Ascending aorta (tissue), 2 donors: Measurements from ENCODE around the gene ULK4. TPM values are rescaled to one million over a fixed set of nuclear protein-coding genes. Genes with fewer than 3 reads are reported as not detected.

Experiments used
- DNase-seq, 2 donors: peaks; one replicate each; pipeline ENCODE4 v3.0.0-alpha.2; 2019; ENCODE audit warnings: low spot score in 2 of 2
- H3K27ac ChIP-seq, 2 donors: fragments of 200-600 bp; sonication (generic); one replicate each; pipeline ENCODE4 v1.5.1; 2016 to 2017; ENCODE audit warnings: mild to moderate bottlenecking in 1 of 2
- H3K27me3 ChIP-seq: fragments of 200-600 bp; sonication (generic); one replicate; pipeline ENCODE4 v1.5.1; 2017
- H3K36me3 ChIP-seq, 2 donors: fragments of 200-600 bp; sonication (generic); one replicate each; pipeline ENCODE4 v1.5.1; 2016
- H3K4me1 ChIP-seq, 2 donors: fragments of 200-600 bp; sonication (generic); one replicate each; pipeline ENCODE4 v1.5.1; 2016 to 2017; ENCODE audit warnings: mild to moderate bottlenecking in 1 of 2
- H3K4me3 ChIP-seq, 2 donors: fragments of 200-600 bp; sonication (generic); one replicate each; pipeline ENCODE4 v1.5.1; 2016 to 2017; ENCODE audit warnings: mild to moderate bottlenecking in 1 of 2
- H3K9me3 ChIP-seq, 2 donors: fragments of 200-600 bp; sonication (generic); one replicate each; pipeline ENCODE4 v1.5.1; 2016
- CTCF ChIP-seq, 3 experiments: fragments of 200-600 bp in 2 of 3; fragments of 450-650 bp in 1 of 3; sonication (generic) in 2 of 3; IDR thresholded peaks; one replicate each; pipeline ENCODE4 v1.5.1; 2016 to 2019; ENCODE audit warnings: antibody characterized with exemption in 3 of 3, mild to moderate bottlenecking in 1 of 3, moderate library complexity in 1 of 3
- intact Hi-C: fragments of 100-400 bp; cut with DNase I; formaldehyde crosslinking; loops from one replicate; pipeline ENCODE4 v1.15.1; 2023
- total RNA-seq: library from RNA; depleted of rRNA; stranded (reverse); fragments of >200 nt; gene quantifications from one replicate; pipeline ENCODE4 v1.1.0, GENCODE V29; 2016

Gene ULK4
- total RNA-seq, 1 donor from 2014 or later, result 4.2 TPM

GRCh38 chr3:41339758-41340157 is 622.1 kb downstream of the ULK4 start:
- H3K27me3 ChIP-seq, result no peaks in the 10 kb centered on the region
- H3K36me3 ChIP-seq, result no peaks in the 10 kb centered on the region
- H3K9me3 ChIP-seq, result peaks cover 0 to 6% of the 10 kb centered on the region in 2 donors
- no peak for DNase-seq
- no peak overlapping the region for H3K27ac ChIP-seq
- intact Hi-C loops, result no loop called here
- TF ChIP-seq CTCF (IDR thresholded peaks at IDR 0.05), result no peak
- no peaks in the 10 kb centered on the region for H3K4me1 ChIP-seq
- H3K4me3 ChIP-seq, result no peak overlapping the region

- Histone ChIP-seq H3K27me3 (no peaks in the 10 kb centered on the region), H3K4me1 (no peaks in the 10 kb centered on the region), H3K9me3 (no peaks in the 10 kb centered on the region), H3K36me3 (no peaks in the 10 kb centered on the region), H3K4me3 (no peak overlapping the region), H3K27ac (no peak overlapping the region)
- DNase-seq, result no peak
- TF ChIP-seq CTCF (IDR thresholded peaks at IDR 0.05), result no peak
- intact Hi-C loops, result no loop called here
Observed at GRCh38 chr3:41338276-41338675, 623.6 kb downstream of the ULK4 start.

DNA sequence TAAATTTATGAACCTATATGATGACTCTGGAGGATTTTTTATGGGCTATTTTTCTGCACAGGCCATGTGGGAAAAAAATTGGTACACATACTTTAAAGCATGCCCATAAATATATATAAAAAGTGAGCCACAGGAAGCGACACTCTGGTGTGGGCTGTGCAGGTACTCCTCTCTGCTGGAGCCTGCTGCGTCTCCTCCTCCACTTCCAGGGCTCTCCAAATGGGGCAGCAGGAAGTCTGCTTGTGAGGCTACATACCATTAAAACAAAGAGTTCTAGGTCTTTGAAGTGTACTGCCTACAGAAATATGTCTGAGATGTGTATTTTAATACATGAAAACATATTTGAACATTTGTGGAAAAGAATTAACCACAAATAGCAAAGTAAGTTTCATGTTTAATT is 627.5 kb downstream of the ULK4 start:
- Histone ChIP-seq H3K27me3 (no peaks in the 10 kb centered on the region), H3K36me3 (no peaks in the 10 kb centered on the region), H3K4me1 (no peaks in the 10 kb centered on the region), H3K9me3 (no peaks in the 10 kb centered on the region), H3K27ac (no peak overlapping the region), H3K4me3 (no peak overlapping the region)
- intact Hi-C loops, result no loop called here
- no peak for DNase-seq
- TF ChIP-seq CTCF (IDR thresholded peaks at IDR 0.05), result no peak

DNA sequence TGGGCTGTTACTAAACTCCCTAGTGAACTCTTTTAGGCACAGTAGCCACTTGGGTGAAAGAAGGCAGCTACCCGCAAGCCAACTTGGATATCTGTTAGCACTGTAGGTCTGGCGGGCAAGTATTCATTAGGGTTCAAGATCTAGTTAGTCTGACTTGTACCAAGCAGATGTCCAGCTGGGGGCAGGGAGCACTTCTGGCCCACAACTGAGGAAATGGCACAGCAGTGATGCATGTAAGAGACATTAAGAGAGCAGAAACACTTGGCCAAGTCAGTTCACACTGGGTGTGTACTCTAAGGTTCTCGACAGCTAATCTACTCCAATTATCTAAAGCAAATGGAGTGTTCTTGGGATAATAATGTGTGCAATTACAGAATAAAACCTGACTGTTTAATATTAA is 630.9 kb downstream of the ULK4 start:
- no peak overlapping the region for H3K27ac ChIP-seq
- no peaks in the 10 kb centered on the region for H3K4me1 ChIP-seq
- no peaks in the 10 kb centered on the region for H3K27me3 ChIP-seq
- H3K9me3 ChIP-seq, result no peaks in the 10 kb centered on the region
- H3K4me3 ChIP-seq, result no peak overlapping the region
- H3K36me3 ChIP-seq, result no peaks in the 10 kb centered on the region
- DNase-seq, result no peak
- intact Hi-C loops, result no loop called here
- no peak for TF ChIP-seq CTCF (IDR thresholded peaks at IDR 0.05)

DNA sequence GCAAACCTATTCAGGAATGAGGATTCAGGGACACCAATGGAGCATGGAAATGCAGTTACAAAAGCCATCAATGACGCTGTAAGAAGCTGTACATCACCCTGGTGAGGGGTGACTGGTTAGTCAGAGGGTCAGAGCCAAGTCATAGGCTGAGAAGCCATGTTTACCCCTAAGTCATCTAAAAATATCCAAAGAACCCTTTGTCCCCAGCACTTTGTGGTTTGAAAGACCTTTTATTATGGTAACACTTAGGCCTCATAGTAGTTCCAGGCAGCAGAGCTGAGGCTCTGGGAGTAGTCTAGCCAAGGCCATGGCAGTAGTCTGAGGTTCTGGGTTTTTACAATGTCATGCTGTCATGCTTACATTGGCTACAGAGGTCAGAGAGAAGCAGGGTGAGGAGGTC is 631.4 kb downstream of the ULK4 start:
- TF ChIP-seq CTCF (IDR thresholded peaks at IDR 0.05), result no peak
- Histone ChIP-seq H3K27ac (no peak overlapping the region), H3K4me1 (no peaks in the 10 kb centered on the region), H3K9me3 (no peaks in the 10 kb centered on the region), H3K36me3 (no peaks in the 10 kb centered on the region), H3K4me3 (no peak overlapping the region), H3K27me3 (no peaks in the 10 kb centered on the region)
- DNase-seq, result no peak
- intact Hi-C loops, result no loop called here

DNA sequence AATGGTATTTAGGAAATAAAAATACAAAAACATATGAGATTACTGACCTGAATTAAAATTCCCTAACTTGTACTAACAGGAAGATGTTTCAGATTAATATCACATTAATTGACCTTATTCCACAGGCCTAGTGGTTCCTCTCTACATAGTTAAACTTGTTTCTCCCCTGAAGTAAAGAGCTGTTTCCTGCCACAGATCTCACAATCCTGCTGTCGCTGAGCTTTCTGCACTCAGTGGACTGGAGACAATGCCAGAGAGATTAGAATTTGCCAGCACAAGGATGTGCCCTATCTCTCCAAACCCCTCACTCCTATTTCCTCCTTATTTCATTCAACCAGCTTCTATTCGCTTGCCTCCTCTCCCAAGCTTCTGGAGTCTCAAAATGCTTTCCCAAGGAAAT is 632.0 kb downstream of the ULK4 start:
- TF ChIP-seq CTCF (IDR thresholded peaks at IDR 0.05), result no peak
- no peaks in the 10 kb centered on the region for H3K36me3 ChIP-seq
- H3K27ac ChIP-seq, result no peak overlapping the region
- no peaks in the 10 kb centered on the region for H3K27me3 ChIP-seq
- no peaks in the 10 kb centered on the region for H3K4me1 ChIP-seq
- no peaks in the 10 kb centered on the region for H3K9me3 ChIP-seq
- no peak overlapping the region for H3K4me3 ChIP-seq
- intact Hi-C loops, result no loop called here
- DNase-seq, result no peak
